Calu3 (cell line): ENCODE data around the gene HES2. TPM values are rescaled to one million over a fixed set of nuclear protein-coding genes. Genes with fewer than 3 reads are reported as not detected.

Experiments used
- BruUV-seq: library from RNA; stranded (reverse); fragments of 400-500 nt; replicated peaks from 2 replicates; lab custom pipeline; 2021; lab: Mats Ljungman, UMichigan
- CTCF ChIA-PET: fragments of 300-600 bp; sonication (Branson Sonifier 250); formaldehyde crosslinking; loops from one replicate; lab custom pipeline; 2022; ENCODE audit warnings: antibody characterized with exemption; lab: Charles Lee
- DNase-seq: peaks from one replicate; pipeline ENCODE4 v3.0.0; 2022
- H3K27ac Mint-ChIP-seq: one replicate; pipeline ENCODE4 v1.8.0; 2022; ENCODE audit warnings: mixed read lengths; ENCODE audit not compliant: unreplicated experiment
- H3K27me3 Mint-ChIP-seq: one replicate; pipeline ENCODE4 v1.8.0; 2022; ENCODE audit warnings: mixed read lengths; ENCODE audit not compliant: unreplicated experiment
- H3K36me3 Mint-ChIP-seq: one replicate; pipeline ENCODE4 v1.8.0; 2022; ENCODE audit warnings: mild to moderate bottlenecking, moderate library complexity, mixed read lengths; ENCODE audit not compliant: insufficient read depth, unreplicated experiment
- H3K4me1 Mint-ChIP-seq: one replicate; pipeline ENCODE4 v1.8.0; 2022; ENCODE audit warnings: mild to moderate bottlenecking, low read depth, mixed read lengths; ENCODE audit not compliant: unreplicated experiment
- H3K4me3 Mint-ChIP-seq: one replicate; pipeline ENCODE4 v1.8.0; 2022; ENCODE audit warnings: mild to moderate bottlenecking, low read depth, moderate library complexity, mixed read lengths; ENCODE audit not compliant: unreplicated experiment
- H3K9me3 Mint-ChIP-seq: one replicate; pipeline ENCODE4 v1.8.0; 2022; ENCODE audit warnings: low read depth, mixed read lengths; ENCODE audit not compliant: unreplicated experiment
- CTCF ChIP-seq: fragments of 200-600 bp; IDR thresholded peaks from one replicate; pipeline ENCODE4 v1.8.0; 2022; ENCODE audit warnings: antibody characterized with exemption; ENCODE audit not compliant: unreplicated experiment
- intact Hi-C: fragments of 100-400 bp; cut with micrococcal nuclease; formaldehyde crosslinking; loops from one replicate; pipeline ENCODE4 v1.10.0; 2022; ENCODE audit not compliant: unreplicated experiment
- total RNA-seq: library from RNA; stranded (reverse); gene quantifications from 2 replicates; pipeline ENCODE4 v1.2.3, GENCODE V29; 2022

The HES2 gene
- total RNA-seq, 1 experiment from 2014 or later, result not detected

GRCh38 chr1:6412896-6413295 is 6.8 kb downstream of the HES2 start:
- no peak for DNase-seq
- TF ChIP-seq CTCF, result no peak
- H3K9me3 Mint-ChIP-seq, result no peaks in the 10 kb centered on the region
- no peak overlapping the region for H3K4me3 Mint-ChIP-seq
- BruUV-seq, result no TSS peak
- peaks cover 9% of the 10 kb centered on the region for H3K4me1 Mint-ChIP-seq
- CTCF ChIA-PET, result no interaction called here
- peaks cover 35% of the 10 kb centered on the region for H3K27me3 Mint-ChIP-seq
- H3K36me3 Mint-ChIP-seq, result no peaks in the 10 kb centered on the region
- intact Hi-C loops, result no loop called here
- H3K27ac Mint-ChIP-seq, result no peak overlapping the region

GRCh38 chr1:6410248-6410893 is 9.3 kb downstream of the HES2 start:
- CTCF ChIA-PET, result interaction anchor here (0.8 kb wide), 1 partner anchor 9 kb away, joined by 3 read pairs; no protein-coding TSS in a partner anchor
- H3K27ac Mint-ChIP-seq, result no peak overlapping the region

GRCh38 chr1:6409733-6410132 is 10.0 kb downstream of the HES2 start:
- Mint-ChIP-seq H3K27ac (no peak overlapping the region), H3K4me1 (peaks cover 9% of the 10 kb centered on the region), H3K4me3 (no peak overlapping the region), H3K9me3 (no peaks in the 10 kb centered on the region), H3K36me3 (no peaks in the 10 kb centered on the region), H3K27me3 (peaks cover 3% of the 10 kb centered on the region)
- no peak for DNase-seq
- TF ChIP-seq CTCF, result no peak
- intact Hi-C loops, result loop anchor here (10.0 kb wide), 1 partner anchor 165 kb away; the partner anchor contains the start of gene HES3
- no TSS peak for BruUV-seq
- CTCF ChIA-PET, result interaction anchor here (0.8 kb wide), 1 partner anchor 8 kb away, joined by 3 read pairs; no protein-coding TSS in a partner anchor

More at GRCh38 chr1:6410248-6410893, 9.3 kb downstream of the HES2 start:
- Mint-ChIP-seq H3K4me3 (no peak overlapping the region), H3K9me3 (no peaks in the 10 kb centered on the region), H3K27me3 (peaks cover 9% of the 10 kb centered on the region), H3K4me1 (peaks cover 9% of the 10 kb centered on the region), H3K36me3 (no peaks in the 10 kb centered on the region)
- no peak for TF ChIP-seq CTCF
- no TSS peak for BruUV-seq
- intact Hi-C loops, result no loop called here
- no peak for DNase-seq

GRCh38 chr1:6409053-6409452 is 10.7 kb downstream of the HES2 start:
- intact Hi-C loops, result loop anchor here (10.0 kb wide), 1 partner anchor 164 kb away; the partner anchor contains the start of gene HES3
- DNase-seq, result no peak
- no peak overlapping the region for H3K27ac Mint-ChIP-seq
- CTCF ChIA-PET, result interaction anchor here (0.7 kb wide), 1 partner anchor 21 kb away, joined by 12 read pairs; no protein-coding TSS in a partner anchor
- H3K4me3 Mint-ChIP-seq, result no peak overlapping the region
- H3K36me3 Mint-ChIP-seq, result no peaks in the 10 kb centered on the region
- H3K4me1 Mint-ChIP-seq, result peaks cover 9% of the 10 kb centered on the region
- no TSS peak for BruUV-seq
- TF ChIP-seq CTCF, result no peak
- no peaks in the 10 kb centered on the region for H3K27me3 Mint-ChIP-seq
- no peaks in the 10 kb centered on the region for H3K9me3 Mint-ChIP-seq
